ENCODE results near the gene RNF115.

GRCh38 chr1:145795257-145795881 is 28.5 kb downstream of the RNF115 start:
- TF ChIP-seq POLR2A (IDR thresholded peaks at IDR 0.05) (no peak), POLR2AphosphoS5 (IDR thresholded peaks at IDR 0.05) (no peak), EP300 (IDR thresholded peaks at IDR 0.05) (no peak)
- TF ChIP-seq, protein P1, sequence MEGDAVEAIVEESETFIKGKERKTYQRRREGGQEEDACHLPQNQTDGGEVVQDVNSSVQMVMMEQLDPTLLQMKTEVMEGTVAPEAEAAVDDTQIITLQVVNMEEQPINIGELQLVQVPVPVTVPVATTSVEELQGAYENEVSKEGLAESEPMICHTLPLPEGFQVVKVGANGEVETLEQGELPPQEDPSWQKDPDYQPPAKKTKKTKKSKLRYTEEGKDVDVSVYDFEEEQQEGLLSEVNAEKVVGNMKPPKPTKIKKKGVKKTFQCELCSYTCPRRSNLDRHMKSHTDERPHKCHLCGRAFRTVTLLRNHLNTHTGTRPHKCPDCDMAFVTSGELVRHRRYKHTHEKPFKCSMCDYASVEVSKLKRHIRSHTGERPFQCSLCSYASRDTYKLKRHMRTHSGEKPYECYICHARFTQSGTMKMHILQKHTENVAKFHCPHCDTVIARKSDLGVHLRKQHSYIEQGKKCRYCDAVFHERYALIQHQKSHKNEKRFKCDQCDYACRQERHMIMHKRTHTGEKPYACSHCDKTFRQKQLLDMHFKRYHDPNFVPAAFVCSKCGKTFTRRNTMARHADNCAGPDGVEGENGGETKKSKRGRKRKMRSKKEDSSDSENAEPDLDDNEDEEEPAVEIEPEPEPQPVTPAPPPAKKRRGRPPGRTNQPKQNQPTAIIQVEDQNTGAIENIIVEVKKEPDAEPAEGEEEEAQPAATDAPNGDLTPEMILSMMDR (IDR thresholded peaks at IDR 0.05), result no peak

All from gastroesophageal sphincter (tissue), 3 donors.